RWPE1 (cell line): ENCODE results near the gene ADD3.
A peak's percentile ranks its signal among the peaks of the same experiment; 100 is the strongest.

ENCODE experiments used
- CTCF ChIA-PET: fragments of 350-600 bp; sonication (Branson Sonifier 250); formaldehyde crosslinking; extraction: SDS; loops from one replicate; lab custom pipeline; 2021; lab: Yijun Ruan, JAX
- POLR2A ChIA-PET: fragments of 400-600 bp; formaldehyde crosslinking; extraction: SDS; loops from one replicate; lab custom pipeline; 2020; ENCODE audit warnings: antibody characterized with exemption; ENCODE audit not compliant: low non-redundant PET; lab: Yijun Ruan, JAX
- DNase-seq: peaks from one replicate; pipeline ENCODE4 v3.0.0; 2012; ENCODE audit warnings: low spot score
- H3K27ac ChIP-seq: fragments of 450-650 bp; 2 replicates; pipeline ENCODE4 v1.5.1; 2017
- TF ChIP-seq, protein P1 (sequence below): fragments of 450-650 bp; conservative IDR thresholded peaks from 2 replicates; pipeline ENCODE4 v1.5.1; 2017; ENCODE audit warnings: low read depth, mild to moderate bottlenecking

Gene ADD3

DNA sequence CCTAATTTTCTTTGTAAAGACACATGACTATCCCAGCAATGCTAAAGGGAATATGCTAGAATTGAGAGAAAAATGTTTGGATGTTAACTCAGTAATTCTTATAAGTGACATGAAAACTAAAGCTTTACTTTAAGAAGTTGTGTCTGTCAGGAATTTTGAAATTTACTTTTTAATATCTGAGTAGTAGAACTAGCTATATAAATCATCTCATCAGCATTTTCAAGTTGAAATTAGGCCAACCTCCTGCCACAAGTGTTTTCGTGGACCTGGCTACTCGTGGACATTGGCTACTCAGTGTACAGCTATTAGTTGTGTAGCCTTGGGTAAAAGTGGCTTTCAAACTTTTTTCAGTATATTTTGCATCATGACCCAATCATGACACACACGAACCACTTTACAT lies 70.5 kb downstream of the ADD3 start:
- no peak for DNase-seq
- CTCF ChIA-PET, result interaction anchor here (1.3 kb wide), 1 partner anchor 12 kb away, joined by 4 read pairs; no protein-coding TSS in a partner anchor
- no peak overlapping the region for H3K27ac ChIP-seq
- POLR2A ChIA-PET, result no interaction called here
- TF ChIP-seq, protein P1, sequence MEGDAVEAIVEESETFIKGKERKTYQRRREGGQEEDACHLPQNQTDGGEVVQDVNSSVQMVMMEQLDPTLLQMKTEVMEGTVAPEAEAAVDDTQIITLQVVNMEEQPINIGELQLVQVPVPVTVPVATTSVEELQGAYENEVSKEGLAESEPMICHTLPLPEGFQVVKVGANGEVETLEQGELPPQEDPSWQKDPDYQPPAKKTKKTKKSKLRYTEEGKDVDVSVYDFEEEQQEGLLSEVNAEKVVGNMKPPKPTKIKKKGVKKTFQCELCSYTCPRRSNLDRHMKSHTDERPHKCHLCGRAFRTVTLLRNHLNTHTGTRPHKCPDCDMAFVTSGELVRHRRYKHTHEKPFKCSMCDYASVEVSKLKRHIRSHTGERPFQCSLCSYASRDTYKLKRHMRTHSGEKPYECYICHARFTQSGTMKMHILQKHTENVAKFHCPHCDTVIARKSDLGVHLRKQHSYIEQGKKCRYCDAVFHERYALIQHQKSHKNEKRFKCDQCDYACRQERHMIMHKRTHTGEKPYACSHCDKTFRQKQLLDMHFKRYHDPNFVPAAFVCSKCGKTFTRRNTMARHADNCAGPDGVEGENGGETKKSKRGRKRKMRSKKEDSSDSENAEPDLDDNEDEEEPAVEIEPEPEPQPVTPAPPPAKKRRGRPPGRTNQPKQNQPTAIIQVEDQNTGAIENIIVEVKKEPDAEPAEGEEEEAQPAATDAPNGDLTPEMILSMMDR, result no peak

DNA sequence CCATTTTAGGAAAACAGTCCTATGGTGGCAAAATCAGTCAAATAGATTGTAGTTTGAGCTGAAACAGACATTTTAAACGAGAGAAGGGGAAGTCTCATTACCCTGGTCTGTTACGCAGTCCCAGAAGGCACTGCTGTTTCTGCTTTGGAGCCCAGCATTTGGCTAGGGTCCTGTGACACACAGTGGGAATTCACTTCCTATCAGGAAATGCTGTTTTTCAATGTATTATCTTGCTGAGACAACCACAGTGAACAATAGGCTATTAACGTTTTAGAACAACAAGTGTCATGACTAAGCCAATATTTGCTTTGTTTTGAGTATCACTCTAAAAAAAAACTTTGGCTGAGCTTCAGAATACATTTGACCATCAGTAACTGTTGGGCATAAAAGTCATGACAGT lies 74.1 kb downstream of the ADD3 start:
- TF ChIP-seq, protein P1, result no peak
- ChIA-PET POLR2A (no interaction called here), CTCF (interaction anchor here (0.6 to 1.7 kb wide), 3 partner anchors 73 to 198 kb away, joined by 3 to 5 read pairs (median 3); no protein-coding TSS in a partner anchor)
- peak; percentile 26 for DNase-seq
- H3K27ac ChIP-seq, result no peak overlapping the region

DNA sequence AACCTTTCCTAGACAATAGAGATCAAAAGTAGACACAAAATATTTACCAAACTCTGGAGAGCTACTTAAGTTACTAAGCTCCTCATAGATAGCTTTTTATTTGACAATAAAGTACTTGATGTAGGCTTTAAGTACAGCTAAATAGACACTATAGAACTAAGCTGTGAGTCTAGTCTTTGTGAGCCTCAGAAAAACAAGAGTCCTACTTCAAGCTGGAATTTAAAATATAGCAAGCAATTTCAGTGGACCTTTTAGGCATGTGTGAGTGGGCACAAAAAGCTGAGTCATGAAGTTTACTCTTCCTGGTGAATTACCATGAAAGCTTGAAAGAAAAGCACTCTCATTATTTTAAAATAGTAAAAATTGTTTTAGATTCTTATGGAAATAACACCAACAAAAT lies 76.1 kb downstream of the ADD3 start:
- CTCF ChIA-PET, result no interaction called here
- TF ChIP-seq, protein P1, result no peak
- POLR2A ChIA-PET, result no interaction called here
- DNase-seq, result no peak
- H3K27ac ChIP-seq, result no peak overlapping the region

DNA sequence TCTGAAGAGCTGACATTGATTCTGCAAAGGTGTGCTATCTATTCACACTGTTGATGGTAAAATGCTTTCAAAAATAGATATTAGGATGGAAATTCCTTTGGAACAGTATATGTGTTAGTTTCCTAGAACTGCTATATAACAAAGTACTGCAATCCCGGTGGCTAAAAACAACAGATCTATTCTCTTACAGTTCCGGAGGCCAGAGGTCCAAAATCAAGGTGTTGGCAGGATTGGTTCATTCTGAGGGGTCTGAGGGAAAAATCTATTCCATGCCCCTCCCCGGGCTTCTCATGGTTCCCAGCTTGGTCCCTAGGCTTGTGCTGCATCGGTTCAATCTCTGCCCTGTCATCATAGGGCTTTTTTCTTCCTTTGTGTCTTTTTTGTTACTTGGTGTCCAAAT lies 79.9 kb downstream of the ADD3 start:
- TF ChIP-seq, protein P1, result no peak
- ChIA-PET POLR2A (no interaction called here), CTCF (no interaction called here)
- H3K27ac ChIP-seq, result no peak overlapping the region
- DNase-seq, result no peak

DNA sequence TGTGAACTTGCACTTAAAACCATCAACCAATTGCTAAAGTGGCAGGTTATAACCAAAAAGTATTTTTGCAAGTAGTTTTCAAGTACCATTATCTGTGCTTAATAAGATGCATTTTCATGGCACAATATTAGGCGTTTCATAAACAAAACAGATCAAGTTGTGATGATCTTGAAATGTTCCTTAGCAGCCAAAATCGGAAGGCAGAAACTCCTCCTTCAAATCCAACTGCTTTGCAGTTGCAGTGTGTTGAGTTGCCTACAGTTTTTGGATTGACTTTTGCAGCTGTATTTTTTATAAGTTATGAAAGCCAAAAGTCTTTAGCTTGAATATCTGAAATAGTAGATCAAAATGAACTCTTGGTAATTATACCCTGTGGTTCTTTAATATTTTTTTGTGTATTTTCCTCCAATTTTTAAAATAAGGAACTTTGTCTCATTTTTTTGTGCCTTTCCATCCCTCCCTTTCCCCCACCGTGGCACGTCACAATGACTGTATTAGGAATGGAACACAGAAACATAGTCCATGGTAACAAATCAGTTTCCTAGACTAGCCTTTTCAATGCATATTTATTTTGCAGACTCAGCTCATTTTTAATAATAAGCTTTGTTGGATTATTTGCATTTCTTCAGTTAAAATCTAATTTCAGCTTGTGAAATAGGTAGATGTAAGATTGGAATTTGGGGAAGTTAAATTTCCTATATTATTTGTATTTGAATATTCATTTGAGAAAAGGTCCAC lies 80.8 kb downstream of the ADD3 start:
- TF ChIP-seq, protein P1, result no peak
- no peak for DNase-seq
- ChIA-PET CTCF (interaction anchor here (0.6 to 0.7 kb wide), 2 partner anchors 546 to 803 kb away, joined by 6 to 7 read pairs; no protein-coding TSS in a partner anchor), POLR2A (no interaction called here)
- H3K27ac ChIP-seq, result no peak overlapping the region

DNA sequence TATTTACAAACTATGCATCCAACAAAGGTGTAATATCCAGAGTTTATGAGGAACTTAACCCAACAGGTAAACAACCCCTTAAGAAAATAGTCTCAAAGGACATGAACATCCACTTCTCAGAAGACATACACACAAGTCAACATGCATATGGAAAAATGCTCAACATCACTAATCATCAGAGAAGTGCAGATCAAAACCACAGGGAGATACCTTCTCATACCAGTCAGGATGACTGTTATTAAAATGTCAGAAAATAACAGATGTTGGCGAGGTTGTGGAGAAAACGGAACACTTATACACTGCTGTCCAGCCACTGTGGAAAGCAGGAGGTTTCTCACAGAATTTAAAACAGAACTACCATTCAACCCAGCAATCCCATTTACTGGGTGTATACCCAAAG lies 84.0 kb downstream of the ADD3 start:
- no peak overlapping the region for H3K27ac ChIP-seq
- CTCF ChIA-PET, result no interaction called here
- TF ChIP-seq, protein P1, result no peak
- no peak for DNase-seq
- POLR2A ChIA-PET, result no interaction called here
